Activated gamma-delta T cell treated with Interleukin-2 at 50 U/mL for 16 hours (primary cell): ENCODE data around the gene PREPL.

ENCODE experiments used
- DNase-seq: peaks from one replicate; pipeline ENCODE4 v3.0.0-alpha.2; 2020

PREPL gene

GRCh38 chr2:44291281-44292248, 69.7 kb downstream of the PREPL start:
- no peak for DNase-seq

- DNase-seq, result no peak
Measured at GRCh38 chr2:44290261-44290660, 71.0 kb downstream of the PREPL start.

GRCh38 chr2:44286884-44287638, 74.2 kb downstream of the PREPL start:
- DNase-seq, result no peak

GRCh38 chr2:44286119-44286883, 75.0 kb downstream of the PREPL start:
- no peak for DNase-seq

- DNase-seq, result no peak
Measured at GRCh38 chr2:44285174-44285573, 76.1 kb downstream of the PREPL start.

- DNase-seq, result no peak
Measured at GRCh38 chr2:44283116-44283666, 78.1 kb downstream of the PREPL start.

- DNase-seq, result no peak
Measured at GRCh38 chr2:44280869-44281268, 80.4 kb downstream of the PREPL start.

GRCh38 chr2:44277541-44277940, 83.8 kb downstream of the PREPL start:
- DNase-seq, result no peak

GRCh38 chr2:44275927-44276303, 85.4 kb downstream of the PREPL start:
- DNase-seq, result no peak

- DNase-seq, result no peak
Measured at GRCh38 chr2:44273596-44273995, 87.7 kb downstream of the PREPL start.

- no peak for DNase-seq
Measured at GRCh38 chr2:44273076-44273475, 88.2 kb downstream of the PREPL start.

- no peak for DNase-seq
Measured at GRCh38 chr2:44271296-44271695, 90.0 kb downstream of the PREPL start.

- DNase-seq, result no peak
Measured at GRCh38 chr2:44269831-44270230, 91.5 kb downstream of the PREPL start.

GRCh38 chr2:44267796-44268648, 93.3 kb downstream of the PREPL start:
- no peak for DNase-seq
